Activated naive CD4-positive, alpha-beta T cell (primary cell): ENCODE results near the gene LRCOL1.

Experiments used
- DNase-seq, 4 experiments: peaks; one replicate each; lab custom pipeline; 2025; lab: John Stamatoyannopoulos, UW

Gene LRCOL1

DNA sequence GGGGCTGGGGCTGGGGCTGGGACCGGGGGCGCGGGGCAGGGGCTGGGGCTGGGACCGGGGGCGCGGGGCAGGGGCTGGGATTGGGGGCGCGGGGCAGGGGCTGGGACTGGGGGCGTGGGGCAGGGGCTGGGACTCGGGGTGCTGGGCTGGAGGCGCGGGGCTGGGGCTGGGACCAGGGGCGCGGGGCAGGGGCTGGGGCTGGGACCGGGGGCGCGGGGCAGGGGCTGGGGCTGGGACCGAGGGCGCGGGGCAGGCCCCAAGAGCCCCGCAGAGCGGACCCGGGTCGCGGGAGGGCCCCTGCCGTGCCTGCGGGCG lies 8.6 kb upstream of the LRCOL1 start:
- no peak for DNase-seq

GRCh38 chr12:132618683-132619043 lies 8.3 kb upstream of the LRCOL1 start, which contains the start of gene P2RX2:
Gene P2RX2 (plus strand): TSS chr12:132618776. CDS start chr12:132618817, 41 bp downstream.
- DNase-seq = no peak

DNA sequence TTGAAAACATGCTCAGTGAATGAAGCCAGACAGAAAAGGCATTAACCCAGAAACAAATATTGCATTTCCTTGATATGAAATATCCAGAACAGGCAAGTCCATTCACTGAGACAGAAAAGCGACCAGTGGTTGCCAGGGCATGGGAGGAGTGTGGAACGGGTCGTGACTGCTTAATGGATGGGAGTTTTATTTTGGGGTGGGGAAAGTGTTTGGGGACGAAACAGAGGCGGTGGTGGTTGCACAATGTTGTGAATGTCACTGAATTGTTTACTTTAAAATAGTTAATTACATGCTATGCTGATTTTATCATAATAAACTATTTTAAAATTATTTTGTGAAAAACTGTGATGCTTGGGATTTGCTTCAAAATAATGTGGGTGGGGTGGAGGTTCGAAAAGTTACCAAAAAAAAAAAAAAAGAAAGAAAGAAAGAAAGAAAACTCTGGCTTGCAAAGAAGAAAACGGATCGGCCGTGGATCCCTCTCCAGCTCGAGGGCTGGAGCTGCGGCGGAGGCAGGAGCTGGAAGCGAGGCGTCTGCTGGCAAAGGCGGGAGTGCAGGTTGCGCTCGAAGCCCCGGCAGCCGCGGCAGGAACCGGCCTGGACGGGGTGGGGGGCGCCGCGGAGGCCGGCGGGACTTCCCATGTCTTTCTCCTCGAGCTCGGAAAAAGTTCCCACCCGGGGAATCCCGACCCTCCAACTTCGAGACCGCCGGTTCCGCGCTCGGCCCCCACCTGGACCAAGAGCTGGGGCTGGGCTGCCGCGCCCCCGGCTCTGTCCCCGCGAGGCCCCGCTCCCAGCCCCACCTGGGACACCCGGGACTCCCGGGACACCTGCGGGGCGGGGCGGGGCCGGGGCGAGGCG lies 7.7 kb upstream of the LRCOL1 start:
- no peak for DNase-seq

DNA sequence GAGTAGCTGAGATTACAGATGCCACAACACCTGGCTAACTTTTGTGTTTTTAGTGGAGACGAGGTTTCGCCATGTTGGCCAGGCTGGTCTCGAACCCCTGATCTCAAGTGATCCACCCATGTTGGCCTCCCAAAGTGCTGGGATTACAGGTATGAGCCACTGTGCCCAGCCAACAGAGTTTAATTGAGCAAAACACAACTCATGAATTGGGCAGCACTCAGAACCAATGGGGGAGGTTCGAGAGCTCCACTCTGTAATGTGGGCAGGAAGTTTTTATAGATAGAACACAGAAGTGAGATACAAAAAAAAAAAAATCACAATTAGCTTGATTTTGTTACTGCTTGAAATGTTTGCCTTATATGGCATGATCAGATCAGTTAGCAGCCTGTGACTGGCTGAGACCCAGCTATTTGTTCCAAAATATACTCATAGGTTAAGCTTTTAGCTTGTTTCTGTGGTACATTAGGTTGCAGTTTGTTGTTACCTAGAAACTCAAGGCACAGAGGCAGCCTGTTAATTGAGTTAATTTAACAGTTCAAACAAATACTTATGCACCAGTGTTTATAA lies 6.8 kb upstream of the LRCOL1 start:
- DNase-seq = no peak

GRCh38 chr12:132615579-132616038 lies 5.2 kb upstream of the LRCOL1 start:
- DNase-seq = no peak

DNA sequence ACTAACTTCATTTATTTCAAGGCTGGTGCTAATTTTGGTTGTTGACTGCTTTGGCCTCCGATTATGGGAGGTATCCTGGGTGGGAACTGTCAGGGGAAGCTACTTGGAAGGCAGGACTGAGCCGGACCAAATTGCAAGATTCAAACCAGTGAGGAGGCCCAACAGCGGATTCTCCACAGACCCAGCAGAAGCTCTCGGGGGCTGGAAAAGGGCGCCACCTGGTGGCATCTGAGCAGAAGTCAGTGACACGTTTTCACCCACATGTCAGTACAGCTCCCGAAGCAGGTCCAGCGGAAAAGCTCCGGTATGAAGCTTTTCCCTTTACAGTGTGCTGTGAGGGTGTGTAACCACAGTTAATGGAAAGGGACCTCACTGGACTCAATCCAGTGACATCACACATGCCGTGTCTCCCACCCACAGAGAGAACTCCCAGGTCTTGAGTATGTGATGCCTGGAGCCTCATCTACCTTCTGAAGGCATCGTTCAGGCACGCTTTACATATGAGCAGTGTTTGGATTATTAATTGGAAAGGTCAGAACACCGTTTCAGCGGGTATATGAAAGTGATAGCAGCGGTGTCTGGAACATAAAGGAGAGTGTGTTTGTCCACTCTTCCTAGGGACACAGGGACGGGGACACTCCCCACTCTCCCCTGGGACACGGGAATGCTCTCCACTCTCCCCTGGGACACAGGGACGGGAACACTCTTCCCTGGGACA lies 4.6 kb upstream of the LRCOL1 start:
- DNase-seq = peak; percentile 52 to 72 (median 68)

GRCh38 chr12:132614029-132614428 lies 3.6 kb upstream of the LRCOL1 start:
- DNase-seq = no peak

DNA sequence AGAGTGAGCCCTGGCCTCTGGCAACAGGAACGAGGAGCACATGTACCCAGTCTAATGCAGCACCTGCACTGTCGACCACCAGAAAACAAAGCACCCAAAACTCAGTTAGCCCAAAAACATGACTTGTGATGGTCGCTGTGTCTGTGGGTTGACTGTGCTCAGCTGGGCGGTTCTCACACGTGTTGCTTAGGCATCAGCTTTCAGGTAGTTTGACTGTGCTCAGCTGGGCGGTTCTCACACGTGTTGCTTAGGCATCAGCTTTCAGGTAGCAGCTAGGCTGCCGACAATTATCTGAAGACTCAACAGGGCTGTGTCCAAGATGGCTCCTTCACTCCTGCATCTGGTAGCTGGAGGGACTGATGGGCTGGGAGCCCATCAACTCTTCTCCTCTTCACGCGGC lies 1.2 kb upstream of the LRCOL1 start:
- DNase-seq = no peak

DNA sequence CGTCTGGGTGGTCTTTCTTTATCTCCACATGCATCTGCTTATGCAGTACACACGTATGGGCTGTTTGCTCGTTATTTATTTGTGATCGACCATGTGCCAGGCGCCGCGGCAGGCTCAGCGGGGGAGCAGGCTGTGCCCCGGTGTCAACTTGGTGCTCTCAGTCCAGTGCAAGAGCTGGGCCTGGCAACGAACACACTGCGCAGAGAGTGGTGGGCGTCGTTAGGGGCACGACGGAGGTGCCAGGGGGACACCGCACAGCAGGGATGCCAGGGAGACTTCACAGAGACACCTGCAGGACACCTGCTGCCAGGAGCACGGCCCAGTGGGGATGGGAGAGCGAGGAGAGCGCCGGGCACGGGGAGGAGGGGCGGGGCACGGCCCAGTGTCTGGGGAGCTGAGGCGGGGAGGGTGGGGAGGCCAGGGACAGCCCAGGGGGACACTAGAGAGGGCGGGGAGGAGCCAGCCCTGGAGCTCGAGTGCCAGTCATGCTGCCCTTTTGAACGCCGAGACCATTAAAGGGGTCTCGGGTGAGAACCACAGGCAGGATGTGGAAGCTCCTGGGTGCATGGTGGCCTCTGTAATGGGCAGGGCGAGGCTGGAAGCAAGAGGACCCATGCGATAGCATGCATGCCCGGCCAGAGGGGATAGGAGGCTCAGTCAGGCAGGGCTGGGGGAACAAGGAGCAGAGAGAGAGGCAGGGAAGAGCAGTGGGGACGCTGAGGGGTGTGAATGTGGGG lies 652 bp upstream of the LRCOL1 start:
- DNase-seq = no peak

- DNase-seq = no peak
Observed at GRCh38 chr12:132608231-132609171, 1.9 kb downstream of the LRCOL1 start.

DNA sequence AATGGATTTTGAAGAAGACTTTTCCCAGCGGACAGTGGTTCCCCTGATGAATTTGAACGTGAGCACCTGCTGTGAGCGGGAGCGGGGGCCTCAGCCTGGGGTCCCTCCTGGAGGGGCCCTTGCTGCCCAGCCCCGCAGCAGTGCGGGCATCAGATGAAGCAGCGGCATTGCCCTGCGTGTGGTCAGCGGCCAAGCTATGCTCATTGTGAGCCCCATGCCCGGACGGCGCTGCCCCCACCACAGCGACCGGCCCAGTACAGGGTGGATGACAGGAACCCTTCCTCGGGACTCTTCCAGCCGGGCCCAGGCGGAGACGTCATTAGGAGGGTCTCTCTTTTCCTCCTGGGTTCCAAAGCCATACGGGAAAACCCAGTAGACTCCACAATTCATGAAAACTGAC lies 3.5 kb downstream of the LRCOL1 start:
- DNase-seq = no peak

DNA sequence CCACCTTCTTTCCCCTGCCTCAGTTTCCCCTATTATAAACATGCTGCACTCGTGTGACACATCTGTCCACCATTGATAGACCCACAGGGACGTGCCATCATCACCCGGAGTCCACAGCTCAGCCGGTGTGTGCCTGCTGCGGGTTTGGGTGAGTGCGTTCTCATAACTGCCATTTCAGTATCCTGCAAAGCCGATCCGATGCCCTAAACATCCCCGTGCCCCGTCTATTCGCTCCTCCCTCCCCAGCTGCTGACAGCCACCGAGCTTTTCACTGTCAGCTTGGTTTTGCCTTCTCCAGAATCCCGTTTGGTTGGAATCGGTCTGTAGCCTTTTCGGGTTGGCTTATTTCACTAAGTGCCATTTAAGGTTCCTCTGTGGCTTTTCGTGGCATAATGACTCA lies 3.9 kb downstream of the LRCOL1 start:
- no peak for DNase-seq

- no peak for DNase-seq
Observed at GRCh38 chr12:132605892-132606291, 4.5 kb downstream of the LRCOL1 start.

GRCh38 chr12:132604668-132605441 lies 5.5 kb downstream of the LRCOL1 start:
- no peak for DNase-seq

GRCh38 chr12:132604151-132604618 lies 6.2 kb downstream of the LRCOL1 start:
- no peak for DNase-seq

DNA sequence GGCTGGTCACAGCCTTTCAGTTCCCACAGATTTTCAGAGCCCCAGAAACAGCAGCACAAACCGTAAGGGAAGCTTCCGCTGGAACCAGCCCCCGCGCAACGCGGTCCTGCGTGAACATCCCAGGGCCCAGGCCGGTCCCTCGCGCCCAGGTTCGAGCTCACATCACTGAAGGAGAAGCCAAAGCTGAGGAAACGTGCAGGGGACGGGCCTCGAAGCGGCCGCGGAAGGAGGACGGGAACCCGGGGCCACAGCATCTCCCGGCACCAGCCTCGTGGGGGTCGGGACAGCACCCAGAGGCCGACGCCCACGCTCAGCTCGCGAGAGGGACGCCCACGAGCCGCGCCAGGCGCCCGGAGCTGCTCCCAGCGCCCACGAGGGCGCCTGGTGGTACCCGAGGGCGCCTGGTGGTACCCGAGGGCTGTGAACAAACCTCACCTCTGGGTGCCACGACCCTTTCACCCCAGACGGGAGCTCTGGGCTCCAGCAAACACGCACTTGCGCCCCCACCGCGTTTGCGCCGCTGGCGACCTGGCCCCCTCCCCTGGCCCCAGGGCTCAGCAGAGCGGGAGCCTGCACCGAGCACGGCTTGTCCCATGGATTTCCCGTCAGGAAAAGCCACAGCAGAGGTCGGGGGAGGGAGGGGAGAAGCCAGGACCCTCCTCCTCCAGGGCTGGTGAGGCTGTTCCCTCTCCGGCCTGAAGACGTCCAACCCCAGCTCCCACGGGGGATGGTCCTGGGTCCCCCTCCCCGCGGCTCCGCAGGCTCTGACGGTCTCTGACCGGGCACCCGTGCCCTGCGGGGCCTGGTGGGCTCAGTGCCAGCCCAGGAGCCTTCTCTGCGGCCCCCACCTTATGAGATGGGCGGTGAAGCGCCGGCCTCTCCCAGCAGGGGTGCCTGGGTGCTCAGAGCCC lies 6.9 kb downstream of the LRCOL1 start:
- DNase-seq = no peak

- DNase-seq = no peak
Observed at GRCh38 chr12:132602572-132603239, 7.7 kb downstream of the LRCOL1 start.

DNA sequence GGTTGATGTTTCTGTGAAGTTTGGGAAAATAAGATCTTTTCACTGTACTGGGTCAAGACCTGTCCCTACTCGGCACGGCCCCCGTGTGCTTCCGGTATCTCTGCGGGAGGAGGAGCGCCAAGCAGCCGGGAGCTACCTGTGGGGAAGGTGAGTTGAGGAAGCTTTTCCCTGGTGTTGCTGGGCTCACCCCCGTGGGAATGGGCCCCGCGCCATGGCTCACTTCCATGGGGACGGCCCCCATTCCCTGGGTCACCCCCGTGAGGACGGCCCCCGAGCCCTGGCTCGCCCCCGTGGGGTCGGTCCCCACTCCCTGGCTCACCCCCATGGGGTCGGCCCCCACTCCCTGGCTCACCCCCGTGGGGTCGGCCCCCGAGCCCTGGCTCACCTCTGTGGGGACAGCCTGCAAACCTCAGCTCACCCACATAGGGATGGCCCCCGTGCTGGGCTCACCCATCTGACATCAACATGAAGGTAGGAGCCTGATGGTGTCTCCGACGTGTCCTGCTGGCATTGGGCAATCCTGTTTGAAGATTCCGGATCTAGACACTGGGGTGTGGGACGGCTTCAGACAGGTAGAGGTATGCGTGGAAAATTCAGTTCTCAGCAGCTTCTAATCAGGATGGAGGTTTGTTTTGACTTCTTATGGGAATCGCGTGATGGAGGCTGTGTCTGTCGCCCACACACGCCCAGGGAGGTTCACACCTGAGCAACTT lies 9.1 kb downstream of the LRCOL1 start:
- DNase-seq = no peak
